Tibial nerve (tissue), 4 donors: ENCODE measurements around the gene MAMDC2. TPM values are rescaled to one million over a fixed set of nuclear protein-coding genes. Genes with fewer than 3 reads are reported as not detected.
A peak's percentile ranks its signal among the peaks of the same experiment; 100 is the strongest.

ENCODE experiments used
- DNase-seq, 2 donors: peaks; one replicate each; pipeline ENCODE4 v3.0.0-alpha.2; 2019; ENCODE audit warnings: low spot score in 2 of 2
- H3K27ac ChIP-seq, 4 donors: fragments of 200-600 bp; sonication (generic) in 3 of 4; one replicate each; pipeline ENCODE4 v1.5.1; 2017 to 2019; ENCODE audit warnings: mild to moderate bottlenecking in 1 of 4
- H3K27me3 ChIP-seq, 2 donors: fragments of 200-600 bp; sonication (generic) in 1 of 2; one replicate each; pipeline versions ENCODE4 v1.5.1 to v1.6.0; 2017 to 2019
- H3K36me3 ChIP-seq, 3 donors: fragments of 200-600 bp; sonication (generic); one replicate each; pipeline ENCODE4 v1.5.1; 2018 to 2019
- H3K4me1 ChIP-seq, 4 donors: fragments of 200-600 bp; sonication (generic) in 3 of 4; one replicate each; pipeline ENCODE4 v1.5.1; 2017 to 2019
- H3K4me3 ChIP-seq, 4 donors: fragments of 200-600 bp; sonication (generic) in 3 of 4; one replicate each; pipeline ENCODE4 v1.5.1; 2017 to 2019; ENCODE audit warnings: mild to moderate bottlenecking in 1 of 4, moderate library complexity in 1 of 4
- H3K9me3 ChIP-seq, 4 donors: fragments of 200-600 bp; sonication (generic) in 3 of 4; one replicate each; pipeline ENCODE4 v1.5.1; 2017 to 2019
- CTCF ChIP-seq, 5 experiments: fragments of 200-600 bp in 3 of 5; fragments of 450-650 bp in 2 of 5; sonication (generic) in 3 of 5; IDR thresholded peaks; one replicate each; pipeline ENCODE4 v1.5.1; 2016 to 2019; ENCODE audit warnings: antibody characterized with exemption in 5 of 5, mild to moderate bottlenecking in 3 of 5, moderate library complexity in 2 of 5
- EP300 ChIP-seq, 2 donors: sonication (generic); formaldehyde crosslinking; IDR thresholded peaks; one replicate each; pipeline ENCODE4 v1.6.1; 2017; ENCODE audit warnings: antibody characterized with exemption in 2 of 2, mild to moderate bottlenecking in 1 of 2
- POLR2A ChIP-seq, 2 donors: fragments of 450-650 bp; IDR thresholded peaks; one replicate each; pipeline ENCODE4 v1.6.1; 2017; ENCODE audit warnings: antibody characterized with exemption in 2 of 2, mild to moderate bottlenecking in 2 of 2, moderate library complexity in 2 of 2
- WGBS, 2 donors: methylation state at CpG; one replicate each; pipeline ENCODE4 v1.1.5; 2018; 5-methylcytosine and 5-hydroxymethylcytosine counted together
- total RNA-seq, 4 donors: library from RNA; depleted of rRNA; stranded (reverse); fragments of >200 nt; gene quantifications; one replicate each; pipeline ENCODE4 v1.1.0, GENCODE V29; 2016

Gene MAMDC2
- total RNA-seq, 4 donors from 2014 or later, result 24.9 to 75.9 (median 60.8) TPM

DNA sequence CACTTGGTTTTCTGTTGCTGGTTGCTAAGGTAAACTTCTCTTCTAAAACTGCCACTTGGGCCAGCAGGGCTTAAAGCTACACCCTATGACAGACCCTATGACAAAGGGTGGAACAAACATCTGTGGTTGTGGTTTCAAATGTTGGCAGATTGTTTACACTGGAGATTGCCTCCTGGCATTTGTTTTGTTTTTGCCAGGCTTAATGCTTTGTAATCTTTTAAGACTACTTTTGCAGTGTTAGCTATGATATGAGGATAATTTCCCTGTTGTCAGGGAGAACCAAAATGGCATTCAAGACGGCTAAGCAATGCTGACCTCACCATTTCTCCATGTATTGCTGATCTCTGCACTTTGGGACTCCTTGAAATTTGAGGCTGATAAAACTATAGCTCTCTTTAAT, 50.3 kb downstream of the MAMDC2 start:
- DNase-seq, result no peak
- no peak for TF ChIP-seq POLR2A (IDR thresholded peaks at IDR 0.05)
- Histone ChIP-seq H3K4me3 (no peak overlapping the region), H3K36me3 (no peaks in the 10 kb centered on the region), H3K9me3 (no peaks in the 10 kb centered on the region), H3K4me1 (peaks cover 0 to 31% (median 2%) of the 10 kb centered on the region in 4 donors), H3K27ac (peak overlapping the region in 2 of 4 donors; percentile 37 to 60), H3K27me3 (no peaks in the 10 kb centered on the region)
- WGBS, 2 donors, result 24 to 33% methylated on average over 1 of the region's 1 CpG

DNA sequence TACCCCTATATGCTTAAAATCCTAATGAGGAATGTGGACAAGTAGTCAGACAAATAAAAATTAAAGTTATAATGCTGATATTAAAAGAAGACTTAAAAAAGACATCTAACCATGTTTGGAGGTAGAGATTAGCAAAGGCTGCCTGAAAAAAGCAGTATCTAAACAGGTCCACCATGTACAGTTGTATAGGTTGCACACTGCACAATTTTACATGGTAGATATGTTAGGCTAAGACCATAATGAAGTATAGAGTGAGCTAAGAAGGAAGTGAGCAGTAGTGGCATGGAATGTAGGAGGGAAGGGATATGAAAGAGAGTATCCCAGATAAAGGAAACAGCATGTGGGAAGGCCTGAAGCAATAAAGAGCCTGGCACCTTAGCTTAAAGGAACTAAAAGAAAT, 51.1 kb downstream of the MAMDC2 start:
- no peak for DNase-seq
- Histone ChIP-seq H3K9me3 (no peaks in the 10 kb centered on the region), H3K27me3 (no peaks in the 10 kb centered on the region), H3K4me1 (peaks cover 0 to 25% (median 2%) of the 10 kb centered on the region in 4 donors), H3K4me3 (no peak overlapping the region), H3K27ac (no peak overlapping the region), H3K36me3 (no peaks in the 10 kb centered on the region)
- TF ChIP-seq EP300 (IDR thresholded peaks at IDR 0.05), result no peak
- TF ChIP-seq CTCF (IDR thresholded peaks at IDR 0.05), result no peak
- TF ChIP-seq POLR2A (IDR thresholded peaks at IDR 0.05), result no peak

DNA sequence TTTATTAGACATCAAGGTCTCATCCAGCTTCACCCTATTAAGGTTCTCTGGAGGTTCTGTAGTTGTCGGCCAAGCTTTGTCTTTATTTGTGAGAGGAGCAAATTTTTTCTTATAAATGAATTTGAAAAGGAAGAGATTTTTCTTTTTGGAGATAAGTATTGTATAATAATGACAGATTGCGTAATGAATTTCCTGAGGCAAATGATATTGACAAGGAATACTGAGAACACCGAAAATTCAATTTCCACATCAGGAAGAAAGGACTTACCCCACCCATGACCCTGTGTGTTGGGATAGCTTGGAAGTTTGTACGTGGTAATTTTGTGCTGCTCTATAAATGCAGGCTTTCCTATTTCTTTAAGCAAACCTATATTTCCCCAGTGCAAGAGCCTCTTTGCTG, 53.5 kb downstream of the MAMDC2 start:
- no peak for DNase-seq
- WGBS, 2 donors, result 77 to 80% methylated on average over 4 of the region's 4 CpGs
- Histone ChIP-seq H3K4me3 (no peak overlapping the region), H3K9me3 (no peaks in the 10 kb centered on the region), H3K4me1 (peaks cover 0 to 21% (median 2%) of the 10 kb centered on the region in 4 donors), H3K36me3 (no peaks in the 10 kb centered on the region), H3K27me3 (no peaks in the 10 kb centered on the region), H3K27ac (no peak overlapping the region)
- TF ChIP-seq POLR2A (IDR thresholded peaks at IDR 0.05) (no peak), CTCF (IDR thresholded peaks at IDR 0.05) (no peak), EP300 (IDR thresholded peaks at IDR 0.05) (no peak)

GRCh38 chr9:70100362-70100761, 56.7 kb downstream of the MAMDC2 start:
- Histone ChIP-seq H3K4me3 (no peak overlapping the region), H3K36me3 (no peaks in the 10 kb centered on the region), H3K27me3 (no peaks in the 10 kb centered on the region), H3K4me1 (peaks cover 0 to 5% (median 0%) of the 10 kb centered on the region in 4 donors), H3K9me3 (no peaks in the 10 kb centered on the region), H3K27ac (no peak overlapping the region)
- TF ChIP-seq CTCF (IDR thresholded peaks at IDR 0.05) (no peak), EP300 (IDR thresholded peaks at IDR 0.05) (peak in 1 of 2 donors; percentile 20)
- 35 to 62% methylated on average over 4 of the region's 4 CpGs for WGBS, 2 donors
- no peak for DNase-seq

GRCh38 chr9:70101265-70101664, 57.6 kb downstream of the MAMDC2 start:
- Histone ChIP-seq H3K4me3 (no peak overlapping the region), H3K36me3 (no peaks in the 10 kb centered on the region), H3K9me3 (no peaks in the 10 kb centered on the region), H3K27ac (no peak overlapping the region), H3K4me1 (peaks cover 0 to 5% (median under 1%) of the 10 kb centered on the region in 4 donors), H3K27me3 (no peaks in the 10 kb centered on the region)
- TF ChIP-seq EP300 (IDR thresholded peaks at IDR 0.05) (no peak), POLR2A (IDR thresholded peaks at IDR 0.05) (no peak), CTCF (IDR thresholded peaks at IDR 0.05) (no peak)
- 80 to 98% methylated on average over 1 of the region's 1 CpG for WGBS, 2 donors
- no peak for DNase-seq

DNA sequence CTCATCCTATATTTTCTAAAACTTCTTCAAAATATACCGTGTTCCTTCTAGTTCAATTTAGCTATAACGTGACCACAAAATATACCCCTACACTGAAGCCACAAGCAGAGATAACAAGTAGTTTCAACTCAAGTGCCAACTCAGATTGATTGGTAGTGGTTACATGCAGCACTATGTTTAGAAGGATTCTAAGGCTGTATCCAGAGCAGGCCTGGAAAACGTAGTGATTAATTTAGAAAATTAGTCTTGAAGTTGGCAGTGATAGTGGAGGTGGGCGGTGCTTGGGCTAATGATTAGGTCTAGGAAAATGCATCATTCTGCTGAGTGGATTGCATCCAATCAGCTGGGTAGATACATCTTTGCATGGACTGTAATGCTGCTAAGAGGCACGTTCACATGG, 61.5 kb downstream of the MAMDC2 start:
- Histone ChIP-seq H3K9me3 (no peaks in the 10 kb centered on the region), H3K36me3 (peaks cover 0 to 9% (median 0%) of the 10 kb centered on the region in 3 donors), H3K27me3 (no peaks in the 10 kb centered on the region), H3K4me3 (no peak overlapping the region), H3K4me1 (peaks cover 0 to 8% (median 1%) of the 10 kb centered on the region in 4 donors), H3K27ac (no peak overlapping the region)
- DNase-seq, result no peak
- 87% methylated on average over 5 of the region's 5 CpGs for WGBS, 2 donors
- TF ChIP-seq EP300 (IDR thresholded peaks at IDR 0.05) (no peak), CTCF (IDR thresholded peaks at IDR 0.05) (no peak), POLR2A (IDR thresholded peaks at IDR 0.05) (no peak)
